ENCODE results near the gene MICALL1. TPM values are rescaled to one million over a fixed set of nuclear protein-coding genes. Genes with fewer than 3 reads are reported as not detected.
A peak's percentile ranks its signal among the peaks of the same experiment; 100 is the strongest.
"Not testable (repeated sequence)": the region's sequence is repeated elsewhere in the genome, so short reads cannot be mapped to it uniquely, and the experiment has no call there.

MICALL1 gene
- total RNA-seq, 1 donor from 2014 or later, result 55.1 TPM

GRCh38 chr22:37926771-37927636 lies 20.9 kb downstream of the MICALL1 start:
- DNase-seq (ENCODE audit: low spot score), result no peak

DNA sequence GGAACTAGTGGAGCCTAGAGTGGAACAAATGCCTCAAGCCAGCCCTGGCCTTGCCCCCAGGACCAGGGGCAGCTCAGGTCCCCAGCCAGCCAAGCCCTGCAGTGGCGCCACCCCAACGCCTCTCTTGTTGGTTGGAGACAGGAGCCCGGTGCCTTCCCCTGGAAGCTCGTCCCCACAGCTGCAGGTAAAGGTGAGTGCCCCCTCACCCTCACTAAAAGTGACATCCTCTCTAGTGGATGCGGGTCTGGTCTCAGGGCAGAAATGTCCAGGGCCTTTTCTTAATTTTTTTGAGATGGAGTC lies 21.5 kb downstream of the MICALL1 start:
- DNase-seq (ENCODE audit: low spot score), result no peak

- DNase-seq (ENCODE audit: low spot score), result no peak
Observed at GRCh38 chr22:37929390-37929789, 23.3 kb downstream of the MICALL1 start.

GRCh38 chr22:37930270-37930951 lies 24.3 kb downstream of the MICALL1 start:
- no peak for DNase-seq (ENCODE audit: low spot score)

DNA sequence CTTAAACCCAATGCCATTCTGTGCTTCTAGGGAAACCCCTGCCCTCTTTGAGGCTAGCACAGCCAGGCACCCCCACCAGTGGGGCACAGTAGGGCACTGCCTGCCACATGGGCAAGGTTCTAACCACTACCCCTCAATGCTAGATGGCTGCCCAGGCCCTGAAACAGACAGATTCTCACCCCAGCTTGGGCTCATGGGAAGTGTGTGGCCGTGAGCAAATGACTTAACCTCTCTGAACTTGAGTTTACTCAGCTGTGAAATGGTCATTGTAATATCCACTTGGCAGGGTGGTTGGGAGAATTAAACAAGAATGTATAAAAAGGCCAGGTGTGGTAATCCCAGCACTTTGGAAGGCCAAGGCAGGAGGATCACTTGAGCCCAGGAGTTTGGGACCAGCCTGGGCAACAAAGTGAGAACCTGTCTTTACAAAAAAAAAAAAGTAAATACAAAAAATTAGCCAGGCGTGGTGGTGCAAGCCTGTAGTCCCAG lies 24.9 kb downstream of the MICALL1 start:
- DNase-seq (ENCODE audit: low spot score), result no peak

- no peak for DNase-seq (ENCODE audit: low spot score)
Observed at GRCh38 chr22:37931893-37932389, 25.8 kb downstream of the MICALL1 start.

- DNase-seq (ENCODE audit: low spot score), result no peak
Observed at GRCh38 chr22:37932401-37932800, 26.3 kb downstream of the MICALL1 start.

DNA sequence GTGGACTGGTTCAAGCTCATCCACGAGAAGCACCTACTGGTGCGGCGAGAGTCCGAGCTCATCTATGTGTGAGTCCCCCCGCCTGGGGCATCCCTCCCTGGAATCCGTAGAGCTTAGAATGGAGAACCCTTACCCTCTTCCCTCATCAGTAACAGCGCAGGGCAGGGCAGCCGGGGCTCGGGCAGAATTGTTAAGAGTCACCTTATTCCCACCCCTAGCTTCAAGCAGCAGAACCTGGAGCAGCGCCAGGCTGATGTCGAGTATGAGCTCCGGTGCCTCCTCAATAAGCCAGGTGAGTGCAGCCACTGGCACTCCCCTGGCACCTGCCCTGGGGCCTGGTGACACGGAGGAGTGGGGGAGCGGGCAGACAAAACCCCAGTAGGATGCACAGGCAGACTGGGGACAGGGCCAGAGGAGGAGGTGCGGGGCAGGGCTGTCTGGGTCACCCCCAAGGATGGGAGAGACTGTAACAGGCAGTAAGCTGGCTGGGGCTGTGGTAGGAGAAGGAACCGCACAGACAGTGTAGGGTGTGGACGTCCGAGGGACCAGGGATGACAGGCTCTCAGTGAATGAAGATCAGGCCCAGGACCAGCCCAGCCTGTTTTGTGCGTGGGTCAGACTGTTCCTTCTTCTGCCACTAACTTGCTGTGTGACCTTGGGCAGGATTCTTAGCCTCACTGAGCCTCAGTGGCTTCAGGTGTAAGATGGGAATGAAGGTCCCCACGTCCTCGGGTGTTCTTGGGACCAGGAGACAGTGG lies 26.9 kb downstream of the MICALL1 start:
- DNase-seq (ENCODE audit: low spot score), result no peak

DNA sequence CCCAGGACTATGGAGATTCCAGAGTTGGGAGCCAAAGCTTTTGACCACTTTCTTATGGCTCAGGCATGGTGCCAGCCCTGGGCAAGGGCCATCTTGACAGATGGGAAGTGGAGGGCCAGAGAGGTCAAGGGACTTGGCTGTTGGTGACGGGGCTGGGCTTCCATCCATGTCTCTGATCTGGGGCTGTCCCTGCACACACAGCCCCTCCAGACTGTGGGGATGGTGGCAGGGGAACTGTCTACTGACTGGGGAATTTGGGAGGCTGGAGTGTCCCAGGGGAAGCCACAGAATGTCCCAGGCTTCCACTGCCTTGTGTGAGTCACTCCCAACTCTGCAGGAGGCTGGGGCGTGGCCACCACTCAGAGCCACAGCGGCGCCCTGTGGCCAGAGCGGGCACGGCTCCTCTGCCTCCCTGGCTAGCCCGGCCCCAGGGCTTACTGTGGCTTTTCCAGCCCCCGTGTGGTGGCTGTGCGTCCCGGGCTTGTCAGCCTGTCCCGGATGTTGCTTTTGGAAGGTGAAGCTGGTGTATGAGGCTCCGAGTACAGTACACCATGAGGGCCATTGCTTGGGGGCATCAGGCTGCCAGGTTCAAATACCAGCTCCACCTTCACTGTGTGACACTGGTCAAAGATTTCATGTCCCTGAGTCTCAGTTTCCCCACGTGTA lies 27.7 kb downstream of the MICALL1 start:
- peak; percentile 87 for DNase-seq (ENCODE audit: low spot score)

GRCh38 chr22:37940698-37941376 lies 34.7 kb downstream of the MICALL1 start:
- DNase-seq (ENCODE audit: low spot score), result no peak

- DNase-seq (ENCODE audit: low spot score), result no peak
Observed at GRCh38 chr22:37942133-37942532, 36.0 kb downstream of the MICALL1 start.

GRCh38 chr22:37943136-37943824 lies 37.2 kb downstream of the MICALL1 start:
- no peak for DNase-seq (ENCODE audit: low spot score)

DNA sequence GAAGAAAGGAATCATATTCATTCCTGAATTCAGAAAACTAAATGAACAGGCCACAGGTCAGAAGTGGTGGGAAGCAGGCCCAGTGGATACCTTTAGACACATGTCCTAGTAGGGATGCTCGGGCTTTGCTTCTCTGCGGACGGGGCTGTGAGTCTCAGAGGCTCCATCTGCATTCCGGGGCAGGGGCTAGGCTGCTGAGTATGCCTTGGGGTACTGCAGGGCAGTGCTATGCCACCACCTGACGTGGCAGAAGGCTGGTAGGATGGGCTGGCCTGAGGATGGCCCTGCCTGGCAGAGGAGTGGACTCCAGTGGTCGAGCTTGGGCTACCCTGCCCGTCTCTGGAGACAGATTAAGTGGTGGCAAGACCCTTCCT lies 37.7 kb downstream of the MICALL1 start:
- no peak for DNase-seq (ENCODE audit: low spot score)

DNA sequence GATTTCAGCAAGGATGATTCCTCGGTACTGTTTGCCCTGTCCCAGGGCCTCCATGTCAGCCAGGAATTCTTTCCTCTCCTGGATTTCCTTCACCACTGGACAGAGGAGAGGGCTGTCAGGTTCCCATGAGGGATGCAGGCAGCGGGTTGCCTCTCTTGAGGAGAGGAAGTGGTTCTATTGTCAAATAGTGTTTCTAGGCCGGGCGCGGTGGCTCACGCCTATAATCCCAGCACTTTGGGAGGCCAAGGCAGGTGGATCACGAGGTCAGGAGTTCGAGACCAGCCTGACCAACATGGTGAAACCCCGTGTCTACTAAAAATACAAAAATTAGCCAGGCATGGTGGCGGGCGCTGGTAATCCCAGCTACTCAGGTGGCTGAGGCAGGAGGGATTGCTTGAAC lies 38.3 kb downstream of the MICALL1 start:
- DNase-seq (ENCODE audit: low spot score), result not testable (repeated sequence)

- not testable (repeated sequence) for DNase-seq (ENCODE audit: low spot score)
Observed at GRCh38 chr22:37947142-37947795, 41.2 kb downstream of the MICALL1 start.

- DNase-seq (ENCODE audit: low spot score), result no peak
Observed at GRCh38 chr22:37951305-37951704, 45.2 kb downstream of the MICALL1 start.

GRCh38 chr22:37952629-37953028 lies 46.5 kb downstream of the MICALL1 start:
- not testable (repeated sequence) for DNase-seq (ENCODE audit: low spot score)

DNA sequence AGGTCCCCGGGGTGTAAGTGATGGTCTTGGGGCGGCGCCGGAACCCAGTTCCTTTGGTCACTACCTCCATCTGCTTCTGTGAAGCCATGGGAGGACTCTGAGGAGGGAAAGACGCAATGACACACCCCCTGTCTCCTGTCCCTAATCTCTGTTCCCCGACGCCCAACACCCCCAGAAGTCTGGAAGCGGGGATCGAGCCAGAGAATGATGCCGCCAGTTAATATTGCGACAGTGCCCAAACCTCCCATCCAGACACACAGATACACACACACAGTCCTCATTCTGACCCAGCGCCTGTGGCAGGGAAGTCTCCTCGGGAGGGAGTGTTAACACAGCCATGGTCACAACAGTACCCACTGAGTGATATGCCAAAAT lies 47.0 kb downstream of the MICALL1 start:
- no peak for DNase-seq (ENCODE audit: low spot score)

DNA sequence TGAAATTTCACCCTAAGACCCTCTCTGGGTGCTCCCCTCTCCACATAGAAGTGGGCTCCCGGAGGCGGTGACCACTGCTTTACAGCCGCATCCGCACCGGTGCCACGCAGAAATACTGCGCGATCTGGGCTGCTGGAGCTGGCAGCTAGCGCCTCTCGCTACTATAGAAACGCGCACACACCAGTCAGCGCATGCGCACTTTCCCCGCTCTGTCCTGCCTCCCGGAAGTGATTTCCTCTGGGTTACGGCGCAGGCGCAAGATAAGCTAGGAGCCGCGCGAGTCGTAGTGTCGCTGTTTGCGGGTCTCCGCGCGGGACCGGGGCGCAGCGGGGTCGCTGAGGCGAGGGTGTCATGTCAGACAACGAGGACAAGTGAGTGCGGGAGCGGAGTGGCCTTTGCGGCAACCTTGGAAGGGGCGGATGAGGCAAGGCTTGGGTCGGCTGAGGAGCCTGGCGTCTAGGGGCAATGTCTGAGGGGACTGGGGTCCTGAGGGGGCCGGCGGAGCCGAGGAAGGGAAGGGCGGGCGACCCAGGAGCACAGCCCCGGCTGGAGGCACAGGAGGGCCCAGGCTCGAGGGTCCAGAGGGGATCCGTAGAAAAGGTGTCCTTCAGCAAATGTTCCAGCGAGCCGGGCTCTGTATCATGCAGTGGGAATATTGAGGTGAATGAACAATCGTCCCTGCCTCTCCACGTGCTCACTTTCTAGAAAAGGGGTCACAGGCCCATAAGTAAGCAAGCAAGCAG lies 47.5 kb downstream of the MICALL1 start, which contains the start of the genes C22orf23 and POLR2F:
TSS of gene C22orf23 (minus strand) at position 165 of the 743 bp plus-strand sequence. CDS start 452 bp downstream, outside the sequence.
TSS of gene POLR2F (plus strand) at position 263 of the 743 bp plus-strand sequence. CDS start at position 352, 89 bp downstream.
- DNase-seq (ENCODE audit: low spot score), result peak; percentile 97

Measured in mucosa of gallbladder (tissue), 1 donor.